ENCODE measurements around the gene CYP4F8.

Gene CYP4F8

DNA sequence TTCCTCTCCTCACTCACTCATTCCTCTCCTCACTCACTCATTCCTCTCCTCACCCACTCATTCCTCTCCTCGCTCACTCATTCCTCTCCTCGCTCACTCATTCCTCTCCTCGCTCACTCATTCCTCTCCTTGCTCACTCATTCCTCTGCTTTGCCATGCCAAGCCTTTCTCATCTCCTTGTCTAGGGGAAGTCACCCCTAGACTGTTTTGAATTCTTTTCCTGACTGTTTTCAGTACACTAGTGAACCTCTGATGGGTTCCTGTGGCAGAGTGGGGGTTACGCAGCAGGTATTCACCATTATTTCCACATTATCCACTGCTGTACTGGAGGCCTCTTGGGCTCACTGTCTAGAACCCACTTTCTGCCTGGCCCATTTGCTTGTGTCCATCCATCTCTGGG, 1.2 kb downstream of the CYP4F8 start:
- DNase-seq (ENCODE audit: low read depth, low spot score): no peak

DNA sequence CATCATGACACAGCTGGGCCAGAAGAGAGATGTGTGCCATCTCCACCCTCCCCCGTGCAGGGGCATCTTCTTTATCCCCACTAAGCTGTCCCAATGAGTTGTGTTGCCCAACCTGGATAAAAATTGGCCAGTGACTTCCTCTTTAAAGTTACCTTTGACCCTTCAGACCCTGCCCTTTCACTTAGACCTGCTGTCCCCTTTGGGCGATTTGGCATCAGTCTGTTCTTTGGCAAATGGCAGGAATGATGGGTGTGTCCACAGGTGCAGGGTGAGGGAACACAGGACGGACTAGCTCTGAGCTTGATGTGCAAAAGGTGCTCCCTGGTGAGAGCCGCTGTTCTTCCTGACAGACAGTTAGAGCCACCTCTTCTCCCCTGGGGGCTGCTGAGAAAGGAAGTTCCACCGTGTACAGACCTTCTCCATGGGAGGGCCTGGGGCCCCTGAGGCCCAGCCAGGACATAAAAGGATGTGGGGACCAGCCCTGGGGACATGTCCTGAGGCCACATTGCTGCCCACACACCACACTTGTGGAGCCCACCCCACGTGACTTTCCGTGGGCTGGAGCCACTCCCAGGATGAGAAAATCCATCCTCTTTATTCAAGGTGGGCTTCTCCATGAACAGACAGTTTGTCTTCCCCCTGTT, 1.7 kb downstream of the CYP4F8 start:
- no peak for DNase-seq (ENCODE audit: low read depth, low spot score)

DNA sequence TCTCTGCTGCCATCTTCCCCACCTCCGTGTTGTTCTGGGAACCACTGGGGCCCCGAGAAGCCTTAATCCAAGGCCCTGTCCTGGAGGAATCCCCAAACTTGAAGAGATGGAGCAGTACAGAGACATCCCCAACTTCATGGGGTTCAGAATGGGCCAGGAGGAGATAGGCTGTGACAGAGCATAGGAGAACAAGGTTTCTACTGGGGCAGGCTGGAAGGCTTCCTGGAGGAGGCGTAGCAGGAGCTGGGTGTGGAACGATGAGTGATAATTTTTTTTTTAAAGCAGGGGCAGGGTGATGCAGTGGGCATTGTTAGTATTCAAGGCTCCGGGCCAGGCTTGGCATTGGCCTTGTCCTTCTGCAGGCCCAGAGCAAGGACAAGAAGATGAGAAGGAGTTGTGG, 3.3 kb downstream of the CYP4F8 start:
- no peak for DNase-seq (ENCODE audit: low read depth, low spot score)

GRCh38 chr19:15621801-15622200, 6.8 kb downstream of the CYP4F8 start:
- DNase-seq (ENCODE audit: low read depth, low spot score): no peak

DNA sequence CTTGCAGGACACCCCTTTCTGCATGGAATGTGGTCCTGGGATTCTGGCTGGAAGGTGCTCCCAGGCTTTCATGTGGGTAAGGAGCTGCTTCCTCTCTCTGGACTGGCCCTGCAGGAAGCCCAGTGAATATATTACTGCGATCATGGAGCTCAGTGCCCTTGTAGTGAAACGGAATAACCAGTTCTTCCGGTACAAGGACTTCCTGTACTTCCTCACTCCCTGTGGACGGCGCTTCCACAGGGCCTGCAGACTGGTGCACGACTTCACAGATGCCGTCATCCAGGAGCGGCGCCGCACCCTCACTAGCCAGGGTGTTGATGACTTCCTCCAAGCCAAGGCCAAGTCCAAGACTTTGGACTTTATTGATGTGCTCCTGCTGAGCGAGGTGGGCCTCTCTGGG, 8.0 kb downstream of the CYP4F8 start:
- DNase-seq (ENCODE audit: low read depth, low spot score): no peak

- peak; percentile 47 for DNase-seq (ENCODE audit: low read depth, low spot score)
These were observed 8.8 kb downstream of the CYP4F8 start for GRCh38 chr19:15623711-15624318.

DNA sequence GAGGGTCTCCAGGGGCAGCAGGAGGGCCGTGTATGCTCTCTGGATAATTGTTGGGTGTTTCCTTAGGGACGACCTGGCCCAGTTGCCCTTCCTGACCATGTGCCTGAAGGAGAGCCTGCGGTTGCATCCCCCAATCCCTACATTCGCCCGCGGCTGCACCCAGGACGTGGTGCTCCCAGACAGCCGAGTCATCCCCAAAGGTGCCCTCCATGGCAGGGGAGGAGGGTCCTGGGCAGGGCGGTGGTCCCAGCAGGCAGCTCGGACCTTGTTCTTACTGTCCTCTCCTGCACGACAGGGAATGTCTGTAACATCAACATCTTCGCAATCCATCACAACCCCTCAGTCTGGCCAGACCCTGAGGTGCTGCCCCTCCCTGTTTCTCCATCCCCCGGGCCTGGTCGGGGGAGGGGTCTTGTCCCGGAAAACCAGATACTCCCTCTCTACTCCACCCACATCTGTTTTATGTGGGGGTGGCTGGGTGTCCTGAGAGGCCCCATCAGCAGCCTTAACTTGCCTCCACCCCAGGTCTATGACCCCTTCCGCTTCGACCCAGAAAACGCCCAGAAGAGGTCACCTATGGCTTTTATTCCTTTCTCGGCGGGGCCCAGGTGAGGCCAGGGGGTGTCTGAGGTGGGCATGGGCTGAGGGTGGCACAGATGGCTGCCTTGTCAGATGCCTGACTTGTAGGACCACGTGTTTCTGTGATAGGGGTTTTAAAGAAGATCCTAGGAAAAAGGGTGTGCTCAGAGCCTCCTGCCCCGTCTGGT, 13.4 kb downstream of the CYP4F8 start:
- DNase-seq (ENCODE audit: low read depth, low spot score): no peak

DNA sequence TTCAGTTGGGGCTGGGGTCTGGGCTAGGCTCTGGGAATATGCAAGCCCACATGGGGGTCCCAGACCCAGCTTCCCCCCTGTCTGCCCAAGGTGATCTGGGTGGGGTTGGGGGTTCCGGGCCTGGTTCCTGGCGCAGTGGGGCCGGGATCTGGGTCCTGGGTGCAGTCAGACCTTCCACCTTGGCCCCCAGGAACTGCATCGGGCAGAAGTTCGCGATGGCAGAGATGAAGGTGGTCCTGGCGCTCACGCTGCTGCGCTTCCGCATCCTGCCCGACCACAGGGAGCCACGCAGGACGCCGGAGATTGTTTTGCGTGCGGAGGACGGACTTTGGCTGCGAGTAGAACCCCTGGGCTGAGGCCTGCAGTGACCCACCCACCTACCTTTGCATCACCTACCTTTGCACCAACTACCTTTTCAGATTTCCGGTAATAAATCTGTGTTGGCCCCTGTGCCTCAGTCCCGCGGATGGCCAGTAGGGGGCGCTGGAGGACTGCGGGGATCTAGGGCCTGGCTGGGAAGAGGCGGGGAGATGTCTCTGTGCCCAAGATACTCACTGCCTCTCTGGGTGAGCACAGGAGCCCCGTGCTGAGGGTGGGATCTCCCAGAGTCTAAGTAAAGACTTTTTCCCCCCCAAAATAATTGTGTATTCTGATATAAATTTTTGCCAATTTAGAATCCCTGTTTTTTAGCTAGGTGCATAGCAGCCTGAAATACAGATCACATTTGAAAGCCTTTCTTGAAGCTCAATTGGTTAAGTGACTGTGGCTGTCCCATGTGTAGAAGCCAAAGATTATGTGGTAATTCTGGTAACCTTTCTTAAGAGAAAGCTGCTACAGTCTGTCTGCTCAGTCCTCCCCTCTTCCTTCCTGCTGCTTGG, 14.2 kb downstream of the CYP4F8 start:
- peak; percentile 79 for DNase-seq (ENCODE audit: low read depth, low spot score)

DNA sequence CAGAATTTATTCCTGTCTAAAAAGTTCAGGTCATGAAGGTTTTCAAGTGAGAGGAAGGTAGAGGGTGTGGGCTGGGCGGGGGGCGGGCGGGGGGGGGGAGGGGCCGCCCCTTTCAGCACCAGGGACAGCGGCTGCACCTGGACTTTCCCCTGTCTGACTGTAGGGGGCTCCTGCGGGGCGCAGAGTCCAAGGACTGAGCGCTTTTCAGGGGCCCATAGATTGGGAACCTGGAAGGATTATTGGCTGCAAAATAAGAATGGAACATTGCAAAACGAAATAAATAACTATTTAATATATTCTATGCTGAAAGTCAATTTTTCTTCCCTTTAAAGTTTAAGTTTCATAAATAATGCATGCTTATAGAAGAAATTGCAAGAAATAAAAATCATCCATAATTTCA, 16.8 kb downstream of the CYP4F8 start:
- DNase-seq (ENCODE audit: low read depth, low spot score): peak; percentile 4

GRCh38 chr19:15633082-15633835, 18.2 kb downstream of the CYP4F8 start:
- no peak for DNase-seq (ENCODE audit: low read depth, low spot score)

DNA sequence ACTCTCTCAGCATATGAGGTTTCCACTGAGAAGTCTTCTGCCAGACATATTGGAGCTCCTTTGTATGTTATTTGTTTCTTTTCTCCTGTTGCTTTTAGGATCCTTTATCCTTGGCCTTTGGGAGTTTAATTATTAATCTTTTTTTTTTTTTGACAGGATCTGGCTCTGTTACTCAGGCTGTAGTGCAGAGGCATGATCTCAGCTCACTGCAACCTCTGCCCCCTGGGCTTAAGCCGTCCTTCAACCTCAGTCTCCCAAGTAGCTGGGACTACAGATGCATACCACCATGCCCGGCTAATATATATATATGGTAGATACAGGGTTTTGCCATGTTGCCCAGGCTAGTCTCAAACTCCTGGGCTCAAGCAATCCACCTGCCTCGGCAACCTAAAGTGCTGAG, 19.1 kb downstream of the CYP4F8 start:
- no peak for DNase-seq (ENCODE audit: low read depth, low spot score)

DNA sequence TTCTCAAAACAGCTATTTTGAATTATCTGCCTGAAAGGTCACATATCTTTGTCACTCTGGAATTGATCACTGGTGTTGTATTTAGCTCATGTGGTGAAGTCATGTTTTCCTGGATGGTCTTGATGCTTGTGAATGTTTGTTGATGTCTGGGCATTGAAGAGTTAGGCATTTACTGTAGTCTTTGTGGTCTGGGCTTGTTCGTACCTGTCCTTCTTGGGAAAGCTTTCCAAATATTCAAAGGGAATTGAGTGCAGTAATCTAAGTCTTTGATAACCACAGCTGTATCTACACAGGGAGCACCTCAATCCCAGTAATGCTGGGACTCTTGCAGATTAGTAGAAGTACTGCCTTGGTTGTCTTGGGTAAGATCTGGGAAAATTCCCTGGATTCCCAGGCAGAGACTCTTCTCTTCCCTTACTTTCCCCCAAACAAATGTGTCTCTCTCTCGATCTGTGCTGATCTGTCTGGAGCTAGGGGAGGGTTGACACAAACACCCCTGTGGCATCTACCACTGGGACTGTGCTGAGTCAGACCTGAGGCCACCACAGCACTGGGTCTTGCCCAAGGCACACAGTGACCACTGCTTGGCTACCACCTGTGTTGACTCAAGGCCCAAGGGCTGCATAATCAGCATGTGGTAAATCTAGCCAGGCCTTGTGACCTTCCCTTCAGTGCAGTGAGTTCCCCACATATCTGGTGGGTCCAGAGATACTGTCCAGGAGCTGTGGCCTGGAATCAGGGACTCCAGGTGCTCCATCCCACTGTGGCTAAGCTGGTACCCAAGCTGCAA, 20.2 kb downstream of the CYP4F8 start:
- no peak for DNase-seq (ENCODE audit: low read depth, low spot score)

- DNase-seq (ENCODE audit: low read depth, low spot score): no peak
These were observed 21.0 kb downstream of the CYP4F8 start for GRCh38 chr19:15636026-15636425.

- DNase-seq (ENCODE audit: low read depth, low spot score): no peak
These were observed 24.6 kb downstream of the CYP4F8 start for GRCh38 chr19:15639596-15639995.

DNA sequence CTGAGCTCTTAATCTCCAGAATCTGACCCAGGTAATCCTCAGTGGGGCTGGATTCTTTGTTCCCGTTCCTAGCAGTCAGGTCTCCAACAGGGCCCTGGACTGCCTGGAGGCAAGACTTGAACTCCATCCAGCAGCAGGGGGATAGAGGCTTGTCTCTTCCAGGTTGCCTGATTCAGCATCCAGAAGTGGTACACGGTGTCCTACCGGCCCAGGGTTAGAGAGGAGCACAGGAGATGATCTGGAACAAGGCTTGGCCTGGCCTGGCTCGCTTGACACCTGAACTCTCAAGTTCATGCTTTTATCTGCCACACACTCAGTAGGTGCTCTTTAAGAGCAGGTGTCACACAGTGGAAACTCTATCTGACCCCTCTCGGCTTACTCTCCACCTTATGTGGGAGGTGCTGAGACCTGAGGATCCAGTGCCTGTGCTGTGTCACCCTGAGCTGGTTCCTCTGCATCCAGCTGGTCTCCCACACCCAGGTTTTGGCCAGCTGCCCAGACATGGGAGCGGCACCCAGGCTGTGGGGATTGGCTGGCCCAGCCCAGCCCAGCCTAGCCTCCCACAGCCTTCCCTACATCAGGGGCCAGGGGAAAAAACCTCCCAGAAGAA, 25.4 kb downstream of the CYP4F8 start, which contains the start of gene CYP4F3:
CYP4F3 (plus strand) TSS at position 604 of the 610 bp plus-strand sequence. CDS start 519 bp downstream, outside the sequence.
- no peak for DNase-seq (ENCODE audit: low read depth, low spot score)

DNA sequence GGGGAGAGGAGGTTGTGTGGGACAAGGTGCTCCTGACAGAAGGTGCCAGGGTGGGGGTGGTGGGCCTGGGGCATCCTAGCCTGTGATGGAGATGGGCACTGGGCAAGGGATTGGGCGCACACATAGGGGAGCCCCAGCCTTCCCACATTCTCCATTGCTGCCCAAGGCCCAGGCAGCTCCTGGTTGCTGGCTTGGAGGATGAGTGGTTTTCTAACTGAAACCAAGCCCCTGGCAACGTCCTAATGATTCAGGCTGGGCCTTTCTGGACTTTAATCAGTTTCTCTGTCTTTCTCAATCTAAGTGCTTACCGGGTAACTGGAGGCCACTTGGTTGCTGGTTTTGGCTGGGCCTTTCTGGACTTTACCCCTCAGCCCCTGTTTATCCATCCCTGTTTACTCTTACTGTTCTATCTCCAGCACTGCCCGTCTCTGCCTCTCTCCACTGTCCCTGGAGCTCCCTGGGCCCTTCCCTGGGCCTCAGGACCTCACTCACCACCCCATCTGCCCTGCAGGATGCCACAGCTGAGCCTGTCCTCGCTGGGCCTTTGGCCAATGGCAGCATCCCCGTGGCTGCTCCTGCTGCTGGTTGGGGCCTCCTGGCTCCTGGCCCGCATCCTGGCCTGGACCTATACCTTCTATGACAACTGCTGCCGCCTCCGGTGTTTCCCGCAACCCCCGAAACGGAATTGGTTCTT, 26.0 kb downstream of the CYP4F8 start:
- no peak for DNase-seq (ENCODE audit: low read depth, low spot score)

GRCh38 chr19:15641901-15642491, 27.0 kb downstream of the CYP4F8 start:
- no peak for DNase-seq (ENCODE audit: low read depth, low spot score)

DNA sequence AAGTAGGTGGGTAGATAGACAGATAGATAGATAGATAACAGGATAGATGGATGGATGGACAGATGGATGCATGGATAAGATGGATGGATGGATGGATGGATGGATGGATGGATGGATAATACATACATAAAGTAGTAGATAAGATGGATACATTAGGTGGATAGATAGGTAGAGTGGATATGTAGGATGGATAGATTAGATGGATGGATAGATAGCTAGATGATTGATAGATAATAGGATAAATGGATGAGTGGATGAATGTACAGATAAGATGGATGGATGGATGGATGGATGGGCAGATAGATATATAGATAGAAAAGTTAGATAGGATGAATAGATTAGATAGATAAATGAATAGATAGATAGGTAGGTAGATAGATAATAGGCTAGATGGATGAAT, 27.8 kb downstream of the CYP4F8 start:
- DNase-seq (ENCODE audit: low read depth, low spot score): no peak

DNA sequence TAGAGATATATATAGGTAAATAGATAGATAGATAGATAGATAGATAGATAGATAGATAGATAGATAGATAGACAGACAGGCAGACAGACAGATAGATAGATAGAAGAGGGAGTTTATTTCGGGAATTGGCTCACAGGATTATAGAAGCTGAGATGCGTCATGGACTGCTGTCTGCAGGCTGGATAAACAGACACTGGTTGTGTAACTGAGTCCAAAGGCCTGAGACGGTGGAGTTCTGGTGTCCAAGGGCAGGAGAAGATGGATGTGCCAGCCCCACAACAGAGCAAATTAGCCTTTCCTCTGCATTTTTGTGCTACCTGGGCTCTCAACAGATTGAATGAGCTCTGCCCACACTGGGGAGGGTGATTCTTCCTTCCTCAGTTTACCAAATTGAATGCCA, 28.4 kb downstream of the CYP4F8 start:
- DNase-seq (ENCODE audit: low read depth, low spot score): no peak
